22Rv1 (cell line): ENCODE results near the gene LYRM9.

Source experiments
- CTCF ChIP-seq: fragments of 450-650 bp; IDR thresholded peaks from 2 replicates; pipeline ENCODE4 v1.5.1; 2017; ENCODE audit warnings: mild to moderate bottlenecking
- ZFX ChIP-seq: fragments of 450-650 bp; IDR thresholded peaks from 2 replicates; pipeline ENCODE4 v1.6.1; 2017; ENCODE audit warnings: antibody characterized with exemption, borderline replicate concordance

- no peak for TF ChIP-seq CTCF
- no peak for TF ChIP-seq ZFX
Measured at GRCh38 chr17:27939474-27940465, 46.6 kb upstream of the LYRM9 start.
